Mononuclear cell (primary cell): Measurements from ENCODE around the gene SLC35G4. TPM values are rescaled to one million over a fixed set of nuclear protein-coding genes. Genes with fewer than 3 reads are reported as not detected.
"Not testable (repeated sequence)": the region's sequence is repeated elsewhere in the genome, so short reads cannot be mapped to it uniquely, and the experiment has no call there.

Experiments used
- H3K27me3 ChIP-seq: 2 replicates; pipeline ENCODE4 v1.6.0; 2011; ENCODE audit warnings: low read length, control low read depth; ENCODE audit not compliant: insufficient read depth
- H3K4me1 ChIP-seq: 2 replicates; pipeline ENCODE4 v1.5.1; 2011; ENCODE audit warnings: mild to moderate bottlenecking, low read length, control low read depth; ENCODE audit not compliant: insufficient read depth
- H3K4me3 ChIP-seq: 2 replicates; pipeline ENCODE4 v1.5.1; 2011; ENCODE audit warnings: mild to moderate bottlenecking, low read length, moderate library complexity
- H3K9me3 ChIP-seq: 2 replicates; pipeline ENCODE4 v1.5.1; 2011; ENCODE audit warnings: low read depth, mild to moderate bottlenecking, control low read depth, low read length
- total RNA-seq: library from RNA; depleted of rRNA; stranded (reverse); fragments of >200 nt; gene quantifications from one replicate; pipeline ENCODE4 v1.2.3, GENCODE V29; 2012

The SLC35G4 gene
- not detected for total RNA-seq

GRCh38 chr18:11609488-11609887 lies at the start of gene SLC35G4:
Gene SLC35G4 (plus strand): TSS chr18:11609596. CDS start chr18:11609596, 0 bp downstream.
- H3K4me1 ChIP-seq, H3K9me3 ChIP-seq, H3K27me3 ChIP-seq, H3K4me3 ChIP-seq: not testable (repeated sequence)

- Histone ChIP-seq H3K27me3 (no peaks in the 10 kb centered on the region), H3K4me1 (no peaks in the 10 kb centered on the region), H3K4me3 (no peak overlapping the region), H3K9me3 (no peaks in the 10 kb centered on the region)
Observed at GRCh38 chr18:11561293-11561692, 48.1 kb upstream of the SLC35G4 start.

- H3K4me1 ChIP-seq: no peaks in the 10 kb centered on the region
- no peaks in the 10 kb centered on the region for H3K9me3 ChIP-seq
- H3K27me3 ChIP-seq: no peaks in the 10 kb centered on the region
- no peak overlapping the region for H3K4me3 ChIP-seq
Observed at GRCh38 chr18:11565716-11566115, 43.7 kb upstream of the SLC35G4 start.

- Histone ChIP-seq H3K9me3 (no peaks in the 10 kb centered on the region), H3K27me3 (no peaks in the 10 kb centered on the region), H3K4me1 (no peaks in the 10 kb centered on the region), H3K4me3 (no peak overlapping the region)
Observed at GRCh38 chr18:11566236-11566965, 43.0 kb upstream of the SLC35G4 start.

GRCh38 chr18:11567396-11567795 lies 42.0 kb upstream of the SLC35G4 start:
- no peak overlapping the region for H3K4me3 ChIP-seq

GRCh38 chr18:11570073-11570588 lies 39.3 kb upstream of the SLC35G4 start:
- no peaks in the 10 kb centered on the region for H3K4me1 ChIP-seq
- H3K9me3 ChIP-seq: no peaks in the 10 kb centered on the region
- H3K27me3 ChIP-seq: no peaks in the 10 kb centered on the region
- H3K4me3 ChIP-seq: no peak overlapping the region

More at GRCh38 chr18:11567396-11567795, 42.0 kb upstream of the SLC35G4 start:
- no peaks in the 10 kb centered on the region for H3K9me3 ChIP-seq
- no peaks in the 10 kb centered on the region for H3K27me3 ChIP-seq
- no peaks in the 10 kb centered on the region for H3K4me1 ChIP-seq

- Histone ChIP-seq H3K4me3 (no peak overlapping the region), H3K4me1 (no peaks in the 10 kb centered on the region), H3K9me3 (no peaks in the 10 kb centered on the region), H3K27me3 (no peaks in the 10 kb centered on the region)
Observed at GRCh38 chr18:11570769-11571412, 38.5 kb upstream of the SLC35G4 start.

GRCh38 chr18:11572201-11572600 lies 37.2 kb upstream of the SLC35G4 start:
- no peaks in the 10 kb centered on the region for H3K27me3 ChIP-seq
- no peak overlapping the region for H3K4me3 ChIP-seq
- H3K9me3 ChIP-seq: no peaks in the 10 kb centered on the region
- no peaks in the 10 kb centered on the region for H3K4me1 ChIP-seq

- no peaks in the 10 kb centered on the region for H3K27me3 ChIP-seq
- H3K4me3 ChIP-seq: no peak overlapping the region
- H3K9me3 ChIP-seq: no peaks in the 10 kb centered on the region
- no peaks in the 10 kb centered on the region for H3K4me1 ChIP-seq
Observed at GRCh38 chr18:11574545-11574944, 34.9 kb upstream of the SLC35G4 start.

- Histone ChIP-seq H3K4me1 (no peaks in the 10 kb centered on the region), H3K27me3 (no peaks in the 10 kb centered on the region), H3K9me3 (no peaks in the 10 kb centered on the region), H3K4me3 (no peak overlapping the region)
Observed at GRCh38 chr18:11577271-11578112, 31.9 kb upstream of the SLC35G4 start.

GRCh38 chr18:11578799-11579198 lies 30.6 kb upstream of the SLC35G4 start:
- Histone ChIP-seq H3K4me1 (no peaks in the 10 kb centered on the region), H3K4me3 (no peak overlapping the region), H3K9me3 (no peaks in the 10 kb centered on the region), H3K27me3 (no peaks in the 10 kb centered on the region)

GRCh38 chr18:11579916-11580315 lies 29.5 kb upstream of the SLC35G4 start:
- Histone ChIP-seq H3K4me3 (no peak overlapping the region), H3K9me3 (no peaks in the 10 kb centered on the region), H3K4me1 (no peaks in the 10 kb centered on the region), H3K27me3 (no peaks in the 10 kb centered on the region)

- H3K4me3 ChIP-seq: no peak overlapping the region
- H3K9me3 ChIP-seq: no peaks in the 10 kb centered on the region
- H3K27me3 ChIP-seq: no peaks in the 10 kb centered on the region
- H3K4me1 ChIP-seq: no peaks in the 10 kb centered on the region
Observed at GRCh38 chr18:11581286-11581685, 28.1 kb upstream of the SLC35G4 start.

GRCh38 chr18:11585596-11585995 lies 23.8 kb upstream of the SLC35G4 start:
- no peaks in the 10 kb centered on the region for H3K9me3 ChIP-seq
- no peak overlapping the region for H3K4me3 ChIP-seq
- peaks cover 3% of the 10 kb centered on the region for H3K4me1 ChIP-seq
- no peaks in the 10 kb centered on the region for H3K27me3 ChIP-seq

GRCh38 chr18:11586896-11587295 lies 22.5 kb upstream of the SLC35G4 start:
- Histone ChIP-seq H3K9me3 (no peaks in the 10 kb centered on the region), H3K4me1 (peaks cover 3% of the 10 kb centered on the region), H3K4me3 (no peak overlapping the region), H3K27me3 (no peaks in the 10 kb centered on the region)
